HPDE6-E6E7 (cell line): Measurements from ENCODE around the gene C2orf66.

ENCODE experiments used
- DNase-seq: peaks from one replicate; pipeline ENCODE4 v3.0.0; 2011; ENCODE audit warnings: missing footprints; ENCODE audit errors: extremely low spot score

Gene C2orf66

DNA sequence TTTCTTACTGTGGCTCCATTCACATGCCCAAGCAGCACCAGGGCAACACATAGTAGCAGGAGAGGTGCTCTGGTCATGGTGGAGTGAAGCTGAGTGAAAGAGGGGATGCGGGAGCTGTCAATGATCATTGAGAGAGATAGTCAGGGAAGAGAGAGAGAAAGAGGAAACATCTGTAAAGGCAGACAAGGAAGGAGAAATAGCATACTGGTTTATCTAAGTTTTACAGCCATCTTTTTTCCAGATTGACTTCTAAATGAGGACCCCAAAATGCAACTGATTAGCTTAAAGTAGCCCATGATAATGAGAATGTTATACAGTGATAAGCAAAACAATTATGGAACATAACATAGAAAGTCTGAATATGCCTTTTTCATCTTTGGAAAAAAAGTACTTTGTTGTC, at the start of gene C2orf66:
Gene C2orf66 (minus strand): TSS at position 96 of the 400 bp plus-strand sequence. CDS start 19 bp downstream, at position 77.
- no peak for DNase-seq

DNA sequence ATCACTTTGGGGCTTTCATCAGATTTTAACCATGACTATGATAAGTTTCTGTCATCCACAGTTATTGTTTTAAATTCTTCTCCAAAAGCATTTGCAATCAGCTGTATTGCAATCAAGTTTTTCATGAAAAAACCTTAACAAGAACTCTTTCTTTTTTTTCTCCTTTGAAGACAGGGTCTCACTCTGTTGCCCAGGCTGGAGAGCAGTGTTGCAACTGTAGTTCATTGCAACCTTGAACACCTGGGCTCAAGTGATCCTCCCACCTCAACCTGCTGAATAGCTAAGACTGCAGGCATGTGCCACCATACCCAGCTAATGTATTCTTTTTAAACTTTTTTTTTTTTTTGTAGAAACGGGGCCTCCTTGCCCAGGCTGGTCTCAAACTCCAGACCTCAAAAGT, 45.5 kb upstream of the C2orf66 start:
- DNase-seq = no peak

- DNase-seq = no peak
Observed at GRCh38 chr2:196853301-196854087, 44.3 kb upstream of the C2orf66 start.

- DNase-seq = no peak
Observed at GRCh38 chr2:196851088-196851487, 41.9 kb upstream of the C2orf66 start.

DNA sequence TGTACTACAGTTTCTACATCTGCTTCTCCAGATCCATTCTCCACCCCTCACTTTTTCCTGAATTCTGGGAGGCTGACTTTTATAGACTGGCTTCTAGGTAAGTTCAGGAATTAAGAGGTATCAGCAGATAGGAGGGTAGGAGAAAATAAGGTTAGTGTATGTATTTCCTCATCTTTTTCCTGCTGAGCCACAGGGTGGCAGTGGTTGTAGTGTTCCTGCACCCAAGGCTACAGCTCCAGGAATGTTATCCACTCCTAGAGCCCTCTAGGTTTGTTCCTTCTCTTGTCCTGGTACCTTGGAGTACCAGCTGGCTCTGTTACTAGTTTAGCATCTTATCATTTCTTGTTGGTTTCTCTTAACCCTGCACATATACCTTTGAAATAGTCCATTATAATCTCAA, 40.7 kb upstream of the C2orf66 start:
- peak; percentile 14 for DNase-seq

GRCh38 chr2:196846295-196846694, 37.1 kb upstream of the C2orf66 start:
- DNase-seq = no peak

DNA sequence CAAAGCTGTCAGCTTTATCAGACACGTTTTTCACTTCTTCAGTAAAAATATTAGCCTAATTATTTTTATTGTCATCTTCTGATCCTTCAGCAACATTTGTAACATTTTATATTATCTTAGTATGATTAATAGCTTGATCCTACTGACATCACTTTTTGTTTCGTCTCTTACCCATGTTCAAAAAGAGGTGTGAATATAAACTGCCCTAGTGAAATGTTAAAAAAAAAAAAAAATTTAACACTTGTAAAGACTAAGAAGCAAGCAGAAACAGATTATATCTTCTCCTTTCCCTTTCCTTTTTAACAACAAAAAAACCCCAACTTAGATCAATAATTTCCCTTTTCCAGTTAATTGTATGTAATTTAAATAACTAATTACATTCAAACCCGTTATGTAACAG, 36.2 kb upstream of the C2orf66 start:
- no peak for DNase-seq

DNA sequence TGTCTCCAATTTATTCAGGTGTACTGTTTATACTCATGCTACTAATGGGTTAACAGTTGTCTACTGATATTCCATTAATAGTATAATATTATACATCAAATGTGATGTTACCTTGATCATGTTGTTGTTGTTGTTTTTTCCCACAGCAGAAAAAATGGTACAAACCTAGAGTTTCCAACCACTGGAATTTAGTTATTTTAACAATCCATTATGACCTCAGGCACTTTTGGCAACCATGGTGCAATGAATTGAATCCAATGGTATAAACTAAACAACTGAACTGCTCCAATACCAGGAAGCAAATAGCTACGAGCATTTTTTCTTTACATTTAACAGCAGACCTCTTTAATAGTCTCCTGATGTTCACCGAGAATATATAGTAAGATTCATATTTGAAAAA, 31.0 kb upstream of the C2orf66 start:
- DNase-seq = no peak

GRCh38 chr2:196839574-196839973, 30.4 kb upstream of the C2orf66 start:
- no peak for DNase-seq

- no peak for DNase-seq
Observed at GRCh38 chr2:196836440-196836839, 27.3 kb upstream of the C2orf66 start.

GRCh38 chr2:196830701-196831100, 21.5 kb upstream of the C2orf66 start:
- DNase-seq = no peak

DNA sequence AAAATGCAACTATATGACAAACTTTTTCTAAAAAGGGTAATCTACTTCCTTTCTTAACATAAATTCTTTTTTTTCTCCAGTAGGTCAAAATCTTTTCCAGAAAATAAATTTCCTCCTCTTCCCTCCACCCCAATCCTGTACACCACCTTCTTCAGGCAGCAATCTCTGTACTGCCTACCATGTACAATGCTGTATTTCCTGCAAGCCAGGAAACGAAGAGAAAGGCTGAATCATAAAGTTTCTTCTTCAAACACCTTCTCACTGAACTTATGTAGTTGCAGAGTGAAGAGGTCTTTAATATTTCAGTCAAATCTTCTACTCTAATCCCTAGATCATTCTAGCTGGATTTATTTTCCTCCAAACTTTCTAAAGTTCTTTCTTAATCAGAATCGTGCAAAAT, 18.2 kb upstream of the C2orf66 start:
- DNase-seq = no peak

DNA sequence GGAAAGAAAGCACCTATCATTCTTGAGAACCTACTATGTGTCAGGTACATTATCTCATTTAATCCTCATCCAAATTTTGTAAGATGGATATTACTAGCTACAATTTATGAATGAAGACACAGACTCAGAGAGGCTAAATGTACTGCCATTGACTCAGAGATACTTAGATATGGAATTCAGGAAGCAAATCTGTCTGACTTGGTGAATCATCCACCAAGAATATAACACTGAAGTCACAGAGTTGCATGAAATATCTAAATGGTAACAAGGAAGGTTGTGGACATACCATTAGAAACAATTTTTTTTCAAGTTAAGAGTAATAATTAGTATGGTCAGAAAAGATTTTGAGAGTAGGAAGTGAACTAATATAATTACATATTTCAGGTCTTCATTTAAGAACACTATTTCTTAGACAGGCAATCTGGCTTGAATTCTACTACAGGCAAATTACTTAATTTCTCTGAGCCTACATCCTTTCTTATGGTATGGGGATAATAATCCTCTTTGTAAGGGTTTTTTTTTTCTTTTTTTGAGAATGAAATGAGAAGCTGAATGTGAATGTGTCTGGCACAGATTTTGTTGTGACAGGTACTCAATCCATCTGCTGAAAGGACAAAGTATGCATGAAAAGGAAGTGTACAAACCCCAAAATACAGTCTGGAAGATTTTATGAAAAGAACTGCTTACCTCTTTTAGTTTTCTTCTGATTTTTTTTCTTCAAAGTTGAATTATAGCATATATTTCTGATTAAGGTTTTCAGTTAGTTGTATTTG, 14.8 kb upstream of the C2orf66 start:
- peak; percentile 63 for DNase-seq

- DNase-seq = no peak
Observed at GRCh38 chr2:196821195-196821594, 12.0 kb upstream of the C2orf66 start.

- DNase-seq = no peak
Observed at GRCh38 chr2:196808083-196808665, 981 bp downstream of the C2orf66 start.

- no peak for DNase-seq
Observed at GRCh38 chr2:196804381-196804780, 4.8 kb downstream of the C2orf66 start.

- DNase-seq = no peak
Observed at GRCh38 chr2:196802401-196802800, 6.8 kb downstream of the C2orf66 start.

DNA sequence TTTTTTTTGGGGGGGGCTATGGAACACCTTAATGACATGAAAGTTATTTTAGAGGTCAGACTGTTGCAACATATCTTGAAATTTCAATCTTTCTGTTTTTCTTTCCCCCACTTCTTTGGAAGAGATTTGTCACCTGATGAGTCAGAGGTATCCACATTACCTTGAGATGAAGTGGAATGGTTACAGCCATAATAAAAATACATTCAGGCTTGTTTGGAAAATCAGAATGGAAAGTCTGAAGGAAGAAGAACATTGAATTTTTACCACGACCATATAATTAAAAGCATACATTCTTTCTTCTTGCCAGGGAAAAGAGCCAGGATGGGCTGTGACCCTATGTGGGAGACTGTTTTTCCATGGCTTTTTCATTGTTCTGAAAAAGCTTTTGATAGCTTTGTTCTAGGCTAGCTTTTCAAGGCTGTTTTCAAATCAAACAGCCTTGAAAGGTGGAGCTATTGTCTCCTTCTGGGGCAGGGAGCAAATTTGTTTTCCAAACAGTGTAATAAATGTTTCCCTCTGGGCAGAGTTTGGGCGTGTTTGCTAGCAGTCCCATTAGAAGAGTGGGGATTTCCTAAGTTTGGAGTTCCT, 7.4 kb downstream of the C2orf66 start:
- peak; percentile 25 for DNase-seq

- DNase-seq = no peak
Observed at GRCh38 chr2:196798980-196799379, 10.2 kb downstream of the C2orf66 start.

GRCh38 chr2:196792865-196793264, 16.3 kb downstream of the C2orf66 start:
- no peak for DNase-seq

- peak; percentile 27 for DNase-seq
Observed at GRCh38 chr2:196783431-196784094, 25.6 kb downstream of the C2orf66 start.

- no peak for DNase-seq
Observed at GRCh38 chr2:196767101-196767500, 42.1 kb downstream of the C2orf66 start.
